BLaER1 (cell line): Measurements from ENCODE around the gene COL27A1.

Experiments
- H3K27ac ChIP-seq: shearing (Covaris generic); formaldehyde crosslinking; 2 replicates; pipeline ENCODE4 v1.8.1; 2022
- H3K27me3 ChIP-seq: shearing (Covaris generic); formaldehyde crosslinking; 2 replicates; pipeline ENCODE4 v1.8.1; 2022
- H3K36me3 ChIP-seq: shearing (Covaris generic); formaldehyde crosslinking; 2 replicates; pipeline ENCODE4 v1.8.1; 2022
- H3K4me1 ChIP-seq: shearing (Covaris generic); formaldehyde crosslinking; 2 replicates; pipeline ENCODE4 v1.8.1; 2022
- H3K4me2 ChIP-seq: shearing (Covaris generic); formaldehyde crosslinking; 2 replicates; pipeline ENCODE4 v1.8.1; 2022
- H3K4me3 ChIP-seq: shearing (Covaris generic); formaldehyde crosslinking; 2 replicates; pipeline ENCODE4 v1.8.1; 2022
- H3K9ac ChIP-seq: shearing (Covaris generic); formaldehyde crosslinking; 2 replicates; pipeline ENCODE4 v1.8.1; 2022
- H3K9me3 ChIP-seq: shearing (Covaris generic); formaldehyde crosslinking; 2 replicates; pipeline ENCODE4 v1.8.1; 2022
- H4K20me1 ChIP-seq: shearing (Covaris generic); formaldehyde crosslinking; 2 replicates; pipeline ENCODE4 v1.8.1; 2022
- Cebpa-rat ChIP-seq: shearing (Covaris generic); IDR thresholded peaks from 2 replicates; pipeline ENCODE4 v1.8.1; 2022

Gene COL27A1

GRCh38 chr9:114229295-114229694, 74.0 kb downstream of the COL27A1 start:
- Histone ChIP-seq H4K20me1 (no peaks in the 10 kb centered on the region), H3K4me1 (peaks cover 23% of the 10 kb centered on the region), H3K9me3 (no peaks in the 10 kb centered on the region), H3K27me3 (no peaks in the 10 kb centered on the region), H3K27ac (no peak overlapping the region), H3K4me2 (no peak overlapping the region), H3K36me3 (peaks cover 69% of the 10 kb centered on the region), H3K4me3 (no peak overlapping the region), H3K9ac (no peak overlapping the region)
- no peak for TF ChIP-seq Cebpa-rat

DNA sequence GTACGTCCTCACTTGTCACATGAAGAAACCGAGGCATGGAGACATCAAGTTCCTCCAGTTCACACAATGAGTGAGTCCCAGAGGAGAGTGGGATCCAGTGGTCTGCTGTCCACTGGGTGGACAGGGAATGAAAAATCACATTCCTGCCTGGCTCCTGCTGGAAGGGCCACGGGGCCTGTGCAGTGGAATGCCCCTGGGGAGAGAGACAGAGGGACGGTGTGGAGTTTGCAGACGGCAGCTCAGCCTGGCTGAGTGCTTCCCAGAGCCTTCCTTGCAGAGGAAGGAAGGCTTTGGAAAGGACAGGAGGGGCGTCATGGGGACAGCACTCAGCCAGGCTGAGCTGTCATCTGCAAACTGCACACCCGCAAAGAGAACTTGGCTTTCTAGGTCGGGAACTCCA, 74.7 kb downstream of the COL27A1 start:
- Histone ChIP-seq H3K9ac (no peak overlapping the region), H3K27me3 (no peaks in the 10 kb centered on the region), H4K20me1 (no peaks in the 10 kb centered on the region), H3K27ac (no peak overlapping the region), H3K36me3 (peaks cover 67% of the 10 kb centered on the region), H3K9me3 (no peaks in the 10 kb centered on the region), H3K4me2 (no peak overlapping the region), H3K4me3 (no peak overlapping the region), H3K4me1 (peaks cover 31% of the 10 kb centered on the region)
- TF ChIP-seq Cebpa-rat, result no peak

- Histone ChIP-seq H3K9ac (peak overlapping the region; percentile 45; the same call in 1 of the 2 replicates), H3K4me3 (no peak overlapping the region), H3K27me3 (no peaks in the 10 kb centered on the region), H3K4me1 (peaks cover 33% of the 10 kb centered on the region), H3K4me2 (peak overlapping the region; percentile 66), H3K9me3 (no peaks in the 10 kb centered on the region), H3K27ac (peak overlapping the region; percentile 31; the same call in 1 of the 2 replicates), H3K36me3 (peaks cover 55% of the 10 kb centered on the region), H4K20me1 (no peaks in the 10 kb centered on the region)
- no peak for TF ChIP-seq Cebpa-rat
These were observed 75.9 kb downstream of the COL27A1 start for GRCh38 chr9:114231273-114231672.

- Histone ChIP-seq H3K36me3 (peaks cover 49% of the 10 kb centered on the region), H3K9ac (peak overlapping the region; percentile 45; the same call in 1 of the 2 replicates)
- TF ChIP-seq Cebpa-rat, result no peak
These were observed 76.5 kb downstream of the COL27A1 start for GRCh38 chr9:114231719-114232449.

DNA sequence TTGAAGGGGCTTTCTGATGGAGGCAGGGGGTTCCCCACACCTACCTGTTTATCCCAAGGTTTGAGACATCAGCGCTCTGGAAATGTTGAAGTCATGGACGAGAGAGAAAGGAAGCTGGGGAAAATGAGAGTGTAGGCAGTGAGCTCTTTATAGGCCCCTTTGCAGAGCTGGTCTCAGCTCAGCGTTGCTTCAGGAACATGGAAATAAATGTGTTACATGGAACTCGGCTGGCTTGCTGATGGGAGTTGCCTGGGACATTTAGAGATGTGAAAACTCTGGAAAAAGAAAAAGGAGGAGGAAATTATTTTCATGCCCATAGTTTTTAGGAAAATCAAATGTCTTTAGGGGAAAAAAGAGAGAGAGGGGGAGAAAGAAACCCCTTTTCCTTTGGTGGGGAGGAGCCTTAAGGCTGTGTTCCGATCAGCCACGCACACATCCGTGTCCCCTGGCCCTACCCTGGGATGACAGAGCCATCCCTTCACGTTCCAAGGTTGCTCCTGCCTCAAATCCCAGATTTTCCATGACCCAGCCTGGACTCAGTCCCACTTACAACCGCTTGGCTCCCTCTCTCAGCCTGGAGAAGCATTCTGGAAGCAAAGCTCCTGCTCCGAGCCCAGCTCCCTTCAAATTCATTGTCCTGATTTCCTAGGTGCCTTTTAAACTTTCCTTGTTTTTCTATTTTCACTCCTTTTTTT, 78.3 kb downstream of the COL27A1 start:
- no peak overlapping the region for H3K9ac ChIP-seq
- no peaks in the 10 kb centered on the region for H3K9me3 ChIP-seq
- H3K27me3 ChIP-seq, result no peaks in the 10 kb centered on the region
- peaks cover 31% of the 10 kb centered on the region for H3K36me3 ChIP-seq
- no peaks in the 10 kb centered on the region for H4K20me1 ChIP-seq
- H3K4me2 ChIP-seq, result no peak overlapping the region
- H3K4me1 ChIP-seq, result peaks cover 33% of the 10 kb centered on the region
- TF ChIP-seq Cebpa-rat, result no peak
- H3K27ac ChIP-seq, result no peak overlapping the region
- H3K4me3 ChIP-seq, result no peak overlapping the region

More at GRCh38 chr9:114231719-114232449, 76.5 kb downstream of the COL27A1 start:
- H4K20me1 ChIP-seq, result no peaks in the 10 kb centered on the region
- peak overlapping the region; percentile 66 for H3K4me2 ChIP-seq
- H3K27ac ChIP-seq, result peak overlapping the region; percentile 31; the same call in 1 of the 2 replicates
- peaks cover 33% of the 10 kb centered on the region for H3K4me1 ChIP-seq
- no peaks in the 10 kb centered on the region for H3K27me3 ChIP-seq
- H3K9me3 ChIP-seq, result no peaks in the 10 kb centered on the region
- no peak overlapping the region for H3K4me3 ChIP-seq

- Histone ChIP-seq H3K4me3 (no peak overlapping the region), H3K4me1 (peaks cover 30% of the 10 kb centered on the region), H3K27ac (0 out of 2 replicates have a peak overlapping the region, but pooled peaks have one; percentile 2), H3K9me3 (no peaks in the 10 kb centered on the region), H4K20me1 (no peaks in the 10 kb centered on the region), H3K27me3 (no peaks in the 10 kb centered on the region), H3K36me3 (peaks cover 28% of the 10 kb centered on the region), H3K9ac (no peak overlapping the region), H3K4me2 (peak overlapping the region; percentile 30)
- TF ChIP-seq Cebpa-rat, result no peak
These were observed 79.8 kb downstream of the COL27A1 start for GRCh38 chr9:114235033-114235661.

- H3K4me2 ChIP-seq, result no peak overlapping the region
- 0 out of 2 replicates have a peak overlapping the region, but pooled peaks have one; percentile 18 for H3K27ac ChIP-seq
- peaks cover 42% of the 10 kb centered on the region for H3K36me3 ChIP-seq
- no peaks in the 10 kb centered on the region for H3K9me3 ChIP-seq
- TF ChIP-seq Cebpa-rat, result no peak
- H3K9ac ChIP-seq, result no peak overlapping the region
- H3K4me1 ChIP-seq, result peaks cover 16% of the 10 kb centered on the region
- no peaks in the 10 kb centered on the region for H4K20me1 ChIP-seq
- no peaks in the 10 kb centered on the region for H3K27me3 ChIP-seq
- no peak overlapping the region for H3K4me3 ChIP-seq
These were observed 81.2 kb downstream of the COL27A1 start for GRCh38 chr9:114236391-114237138.

- H3K27me3 ChIP-seq, result no peaks in the 10 kb centered on the region
- no peaks in the 10 kb centered on the region for H3K9me3 ChIP-seq
- H4K20me1 ChIP-seq, result no peaks in the 10 kb centered on the region
- no peak overlapping the region for H3K4me2 ChIP-seq
- H3K4me1 ChIP-seq, result peaks cover 11% of the 10 kb centered on the region
- no peak overlapping the region for H3K27ac ChIP-seq
- H3K4me3 ChIP-seq, result no peak overlapping the region
- peaks cover 42% of the 10 kb centered on the region for H3K36me3 ChIP-seq
- no peak overlapping the region for H3K9ac ChIP-seq
- no peak for TF ChIP-seq Cebpa-rat
These were observed 81.9 kb downstream of the COL27A1 start for GRCh38 chr9:114237247-114237646.

GRCh38 chr9:114237781-114238180, 82.4 kb downstream of the COL27A1 start:
- Histone ChIP-seq H4K20me1 (no peaks in the 10 kb centered on the region), H3K27ac (no peak overlapping the region), H3K9ac (no peak overlapping the region), H3K4me3 (no peak overlapping the region), H3K27me3 (no peaks in the 10 kb centered on the region), H3K4me1 (peaks cover 11% of the 10 kb centered on the region), H3K4me2 (no peak overlapping the region), H3K9me3 (no peaks in the 10 kb centered on the region), H3K36me3 (peaks cover 43% of the 10 kb centered on the region)
- TF ChIP-seq Cebpa-rat, result no peak
